SK-N-SH (cell line): ENCODE data around the gene PDPK1.
"Not testable (repeated sequence)": the region's sequence is repeated elsewhere in the genome, so short reads cannot be mapped to it uniquely, and the experiment has no call there.

Experiments used
- NFIC ChIP-seq: IDR thresholded peaks from 2 replicates; pipeline ENCODE4 v1.4.0; 2012; ENCODE audit warnings: borderline replicate concordance
- TF ChIP-seq, protein P1 (sequence below): IDR thresholded peaks from 2 replicates; pipeline ENCODE4 v1.6.1; 2012; ENCODE audit warnings: mild to moderate bottlenecking, low read depth, low read length, moderate library complexity

DNA sequence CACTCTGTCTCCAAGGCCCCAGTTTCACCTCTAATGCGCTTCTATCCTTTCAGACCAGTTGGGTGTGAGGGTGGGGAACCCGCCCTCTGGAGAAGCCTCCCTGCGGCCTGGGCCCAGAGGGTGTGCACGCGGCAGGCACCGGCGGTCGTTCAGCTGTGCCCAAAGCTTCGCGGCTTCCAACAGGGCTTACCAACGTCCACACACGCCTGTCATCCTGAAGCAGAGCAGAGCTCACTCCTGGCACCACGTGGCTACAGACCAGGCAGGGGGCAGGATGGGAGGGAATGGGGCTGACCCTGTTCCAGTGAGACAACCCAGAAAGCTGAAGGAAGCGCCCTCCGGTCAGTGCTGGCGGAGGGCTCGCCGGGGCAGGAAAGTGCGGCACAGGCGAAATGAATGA is 81.1 kb downstream of the PDPK1 start:
- TF ChIP-seq, protein P1, sequence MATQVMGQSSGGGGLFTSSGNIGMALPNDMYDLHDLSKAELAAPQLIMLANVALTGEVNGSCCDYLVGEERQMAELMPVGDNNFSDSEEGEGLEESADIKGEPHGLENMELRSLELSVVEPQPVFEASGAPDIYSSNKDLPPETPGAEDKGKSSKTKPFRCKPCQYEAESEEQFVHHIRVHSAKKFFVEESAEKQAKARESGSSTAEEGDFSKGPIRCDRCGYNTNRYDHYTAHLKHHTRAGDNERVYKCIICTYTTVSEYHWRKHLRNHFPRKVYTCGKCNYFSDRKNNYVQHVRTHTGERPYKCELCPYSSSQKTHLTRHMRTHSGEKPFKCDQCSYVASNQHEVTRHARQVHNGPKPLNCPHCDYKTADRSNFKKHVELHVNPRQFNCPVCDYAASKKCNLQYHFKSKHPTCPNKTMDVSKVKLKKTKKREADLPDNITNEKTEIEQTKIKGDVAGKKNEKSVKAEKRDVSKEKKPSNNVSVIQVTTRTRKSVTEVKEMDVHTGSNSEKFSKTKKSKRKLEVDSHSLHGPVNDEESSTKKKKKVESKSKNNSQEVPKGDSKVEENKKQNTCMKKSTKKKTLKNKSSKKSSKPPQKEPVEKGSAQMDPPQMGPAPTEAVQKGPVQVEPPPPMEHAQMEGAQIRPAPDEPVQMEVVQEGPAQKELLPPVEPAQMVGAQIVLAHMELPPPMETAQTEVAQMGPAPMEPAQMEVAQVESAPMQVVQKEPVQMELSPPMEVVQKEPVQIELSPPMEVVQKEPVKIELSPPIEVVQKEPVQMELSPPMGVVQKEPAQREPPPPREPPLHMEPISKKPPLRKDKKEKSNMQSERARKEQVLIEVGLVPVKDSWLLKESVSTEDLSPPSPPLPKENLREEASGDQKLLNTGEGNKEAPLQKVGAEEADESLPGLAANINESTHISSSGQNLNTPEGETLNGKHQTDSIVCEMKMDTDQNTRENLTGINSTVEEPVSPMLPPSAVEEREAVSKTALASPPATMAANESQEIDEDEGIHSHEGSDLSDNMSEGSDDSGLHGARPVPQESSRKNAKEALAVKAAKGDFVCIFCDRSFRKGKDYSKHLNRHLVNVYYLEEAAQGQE = not testable (repeated sequence)
- not testable (repeated sequence) for TF ChIP-seq NFIC
